Measurements from ENCODE around the gene MPC1. TPM values are rescaled to one million over a fixed set of nuclear protein-coding genes. Genes with fewer than 3 reads are reported as not detected.
A peak's percentile ranks its signal among the peaks of the same experiment; 100 is the strongest.

The MPC1 gene
- total RNA-seq, 1 donor from 2014 or later = 51.2 TPM

DNA sequence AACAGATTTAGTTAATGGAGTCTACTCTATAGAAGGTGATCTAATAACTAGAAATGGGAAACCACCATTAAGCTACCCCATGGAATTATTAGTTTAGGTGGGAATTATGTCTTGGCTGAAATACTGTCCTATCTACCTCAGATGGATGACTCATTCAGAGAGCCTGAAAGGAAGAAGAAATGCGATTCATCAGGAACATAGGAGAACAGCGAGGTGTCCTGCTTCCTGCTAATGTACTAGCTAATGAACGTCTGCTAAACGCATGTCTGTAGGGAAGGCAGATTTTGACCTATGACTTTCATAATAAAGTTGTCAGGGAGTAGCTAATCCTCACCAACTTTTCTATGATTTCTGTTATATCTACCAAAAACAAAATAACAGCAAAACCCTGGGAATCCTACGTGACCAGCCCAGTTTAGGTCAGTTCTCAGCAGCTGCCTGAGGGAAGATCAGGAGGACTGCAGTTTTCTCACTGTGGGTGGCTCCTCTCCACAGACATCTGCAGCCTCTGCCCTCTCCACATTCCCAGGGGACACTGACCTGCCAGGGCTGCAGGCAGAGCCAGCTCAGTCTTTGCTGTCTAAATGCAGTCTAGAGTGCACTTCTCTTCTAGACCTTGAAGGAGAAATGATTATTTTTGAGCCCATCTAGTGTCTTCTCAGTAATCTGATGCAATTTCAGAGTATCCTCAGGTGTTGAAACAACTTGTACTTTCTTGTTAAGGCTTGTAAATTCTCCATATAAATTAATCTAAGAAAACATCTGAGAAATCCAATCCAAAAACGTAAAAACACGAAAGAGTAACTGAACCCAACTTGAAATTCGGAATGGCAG, 22.3 kb downstream of the MPC1 start:
- H3K4me1 ChIP-seq = no peaks in the 10 kb centered on the region
- H3K27ac ChIP-seq = no peak overlapping the region
- TF ChIP-seq, protein P1, sequence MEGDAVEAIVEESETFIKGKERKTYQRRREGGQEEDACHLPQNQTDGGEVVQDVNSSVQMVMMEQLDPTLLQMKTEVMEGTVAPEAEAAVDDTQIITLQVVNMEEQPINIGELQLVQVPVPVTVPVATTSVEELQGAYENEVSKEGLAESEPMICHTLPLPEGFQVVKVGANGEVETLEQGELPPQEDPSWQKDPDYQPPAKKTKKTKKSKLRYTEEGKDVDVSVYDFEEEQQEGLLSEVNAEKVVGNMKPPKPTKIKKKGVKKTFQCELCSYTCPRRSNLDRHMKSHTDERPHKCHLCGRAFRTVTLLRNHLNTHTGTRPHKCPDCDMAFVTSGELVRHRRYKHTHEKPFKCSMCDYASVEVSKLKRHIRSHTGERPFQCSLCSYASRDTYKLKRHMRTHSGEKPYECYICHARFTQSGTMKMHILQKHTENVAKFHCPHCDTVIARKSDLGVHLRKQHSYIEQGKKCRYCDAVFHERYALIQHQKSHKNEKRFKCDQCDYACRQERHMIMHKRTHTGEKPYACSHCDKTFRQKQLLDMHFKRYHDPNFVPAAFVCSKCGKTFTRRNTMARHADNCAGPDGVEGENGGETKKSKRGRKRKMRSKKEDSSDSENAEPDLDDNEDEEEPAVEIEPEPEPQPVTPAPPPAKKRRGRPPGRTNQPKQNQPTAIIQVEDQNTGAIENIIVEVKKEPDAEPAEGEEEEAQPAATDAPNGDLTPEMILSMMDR (IDR thresholded peaks at IDR 0.05) = no peak
- no peaks in the 10 kb centered on the region for H3K27me3 ChIP-seq
- DNase-seq (no peak), ATAC-seq (peak; percentile 44)
- peaks cover 27% of the 10 kb centered on the region for H3K36me3 ChIP-seq
- H3K4me3 ChIP-seq = no peak overlapping the region
- no peaks in the 10 kb centered on the region for H3K9me3 ChIP-seq
- intact Hi-C loops (cut with DNase I) = no loop called here

DNA sequence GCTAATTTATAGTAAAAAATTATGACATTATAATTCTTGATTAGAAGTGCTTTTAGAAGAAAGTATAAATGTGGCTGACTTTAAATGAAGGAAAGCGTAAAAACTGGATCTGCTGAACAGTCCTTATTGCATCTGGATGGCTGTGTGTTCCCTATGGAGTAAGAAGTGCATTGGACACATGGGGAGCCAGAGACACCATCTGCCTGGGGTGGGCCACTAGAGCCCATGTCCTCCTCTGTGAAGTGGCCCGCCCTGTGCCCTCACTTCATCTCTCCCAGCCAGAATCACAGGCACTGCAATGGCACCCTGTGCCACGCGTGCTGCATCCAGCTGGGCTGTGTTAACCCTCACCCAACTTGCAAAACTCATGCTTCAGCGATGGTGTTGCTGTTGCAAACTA, 27.2 kb downstream of the MPC1 start:
- Histone ChIP-seq H3K27me3 (no peaks in the 10 kb centered on the region), H3K36me3 (no peaks in the 10 kb centered on the region), H3K4me1 (no peaks in the 10 kb centered on the region), H3K4me3 (no peak overlapping the region), H3K27ac (no peak overlapping the region), H3K9me3 (no peaks in the 10 kb centered on the region)
- ATAC-seq (no peak), DNase-seq (no peak)
- TF ChIP-seq, protein P1 (IDR thresholded peaks at IDR 0.05) = no peak
- intact Hi-C loops (cut with DNase I) = no loop called here

DNA sequence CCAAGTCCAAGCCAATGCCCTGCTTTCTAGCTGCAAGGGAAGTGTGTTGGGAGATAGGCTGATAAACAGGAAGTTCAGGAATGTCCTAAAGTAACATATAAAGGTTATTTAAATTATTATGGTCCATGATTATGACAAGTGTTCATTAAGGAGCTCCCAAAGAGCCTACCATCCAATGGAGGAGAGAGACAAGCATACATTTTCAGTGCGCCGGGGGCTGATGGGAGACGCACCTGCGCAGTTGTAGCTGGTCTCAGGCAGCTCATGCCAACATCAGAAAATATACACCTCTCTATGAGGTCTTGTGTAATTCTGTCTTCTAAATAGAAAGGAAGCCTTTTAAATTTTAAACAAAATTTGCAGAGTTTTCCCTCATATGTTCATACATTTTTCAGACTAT, 27.8 kb downstream of the MPC1 start:
- TF ChIP-seq, protein P1 (IDR thresholded peaks at IDR 0.05) = no peak
- H3K27ac ChIP-seq = no peak overlapping the region
- no peak for ATAC-seq
- no peak for DNase-seq
- intact Hi-C loops (cut with DNase I) = no loop called here
- H3K36me3 ChIP-seq = no peaks in the 10 kb centered on the region
- H3K4me3 ChIP-seq = no peak overlapping the region
- H3K4me1 ChIP-seq = no peaks in the 10 kb centered on the region
- H3K27me3 ChIP-seq = no peaks in the 10 kb centered on the region
- no peaks in the 10 kb centered on the region for H3K9me3 ChIP-seq

DNA sequence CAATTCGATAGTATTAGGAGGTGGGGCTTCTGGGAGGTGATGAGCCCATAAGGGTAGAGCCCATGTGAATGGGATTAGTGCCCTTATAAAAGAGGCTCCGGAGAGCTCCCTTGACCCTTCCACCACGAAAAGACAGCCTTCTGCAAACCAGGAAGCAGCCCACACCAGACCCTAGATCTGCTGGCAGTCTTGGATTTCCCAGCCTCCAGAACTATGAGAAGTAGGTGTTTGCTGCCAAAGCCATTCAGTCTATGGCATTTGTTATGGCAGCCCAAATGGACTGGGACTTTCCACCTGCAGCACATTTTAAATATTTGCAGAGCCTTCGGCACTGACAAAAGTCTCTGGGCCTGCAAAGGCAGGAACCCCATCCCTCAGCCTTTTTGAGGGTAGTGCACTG, 28.6 kb downstream of the MPC1 start:
- H3K9me3 ChIP-seq = no peaks in the 10 kb centered on the region
- H3K27me3 ChIP-seq = no peaks in the 10 kb centered on the region
- no peak for ATAC-seq
- no peak for DNase-seq
- intact Hi-C loops (cut with DNase I) = no loop called here
- H3K4me1 ChIP-seq = no peaks in the 10 kb centered on the region
- no peak overlapping the region for H3K27ac ChIP-seq
- H3K36me3 ChIP-seq = no peaks in the 10 kb centered on the region
- TF ChIP-seq, protein P1 (IDR thresholded peaks at IDR 0.05) = no peak
- no peak overlapping the region for H3K4me3 ChIP-seq

DNA sequence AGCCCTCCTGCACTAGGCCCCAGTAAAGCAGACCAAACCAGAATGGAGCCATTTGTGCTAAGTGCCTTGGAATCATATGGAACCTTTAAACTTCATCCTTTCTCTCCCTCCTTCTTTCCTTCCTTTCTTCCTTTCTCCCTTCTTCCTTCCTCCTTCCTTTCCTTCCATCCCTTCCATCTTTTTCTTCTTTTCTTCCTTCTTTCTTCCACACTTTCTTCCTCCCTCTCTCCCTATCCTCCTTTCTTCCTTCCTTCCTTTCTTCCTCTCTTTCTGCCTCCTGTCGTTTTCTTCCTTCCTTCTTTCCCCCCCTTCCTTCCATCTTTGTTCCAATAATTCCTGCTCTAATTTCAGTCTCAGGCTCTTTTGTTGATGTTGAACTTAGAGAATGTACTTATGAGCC, 29.2 kb downstream of the MPC1 start:
- TF ChIP-seq, protein P1 (IDR thresholded peaks at IDR 0.05) = no peak
- Histone ChIP-seq H3K4me3 (no peak overlapping the region), H3K36me3 (no peaks in the 10 kb centered on the region), H3K27me3 (no peaks in the 10 kb centered on the region), H3K4me1 (no peaks in the 10 kb centered on the region), H3K27ac (no peak overlapping the region), H3K9me3 (no peaks in the 10 kb centered on the region)
- ATAC-seq (no peak), DNase-seq (no peak)
- intact Hi-C loops (cut with DNase I) = no loop called here
